Activated CD4-positive, alpha-beta T cell treated with anti-CD3 and anti-CD28 coated beads, Interleukin-2, amount 50 U/mL, for 24 hours (primary cell): ENCODE measurements around the gene UBA1.
A peak's percentile ranks its signal among the peaks of the same experiment; 100 is the strongest.

Experiments used
- DNase-seq, 2 donors: peaks; one replicate each; pipeline ENCODE4 v3.0.0-alpha.2; 2020; ENCODE audit warnings: low read depth in 1 of 2, low spot score in 1 of 2

Gene UBA1

DNA sequence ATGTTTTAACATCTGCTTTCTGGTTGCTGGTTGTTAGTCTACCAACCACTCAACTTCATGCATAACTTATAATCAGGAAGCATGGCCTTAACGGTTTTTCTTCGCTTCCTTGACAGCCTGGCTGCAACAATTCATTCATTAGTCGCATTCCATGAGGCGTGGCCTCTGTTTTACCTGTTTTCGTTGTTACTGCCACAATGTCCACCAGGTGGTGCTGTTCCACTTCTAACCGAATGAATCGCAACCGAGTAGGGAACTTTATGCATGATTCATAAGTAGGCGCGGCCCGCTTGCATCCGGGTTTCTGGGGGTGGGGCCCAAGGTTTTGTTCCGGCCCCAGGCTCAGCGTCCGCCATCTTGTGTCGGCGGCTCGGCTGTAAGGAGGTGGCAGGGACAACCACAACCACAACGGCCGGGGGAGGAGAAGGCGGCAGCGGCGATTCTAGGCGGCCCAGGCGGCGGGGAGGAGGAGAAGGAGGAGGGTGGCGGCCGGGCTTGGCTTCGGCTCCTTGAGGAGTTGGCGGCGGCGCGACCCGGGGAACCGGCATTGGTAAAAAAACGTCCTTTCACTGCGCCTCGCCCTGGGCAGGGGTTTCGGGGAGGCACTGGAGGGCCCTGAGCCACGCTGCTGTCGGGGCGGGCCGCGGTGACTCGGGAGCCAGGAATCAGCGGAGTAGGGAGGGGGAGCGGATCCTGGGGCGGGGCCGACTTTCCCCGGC lies at the start of gene UBA1:
TSS of gene UBA1 (plus strand) at position 355 of the 719 bp plus-strand sequence. CDS start 4,974 bp downstream, outside the sequence.
- DNase-seq, result peak; percentile 71 to 90

DNA sequence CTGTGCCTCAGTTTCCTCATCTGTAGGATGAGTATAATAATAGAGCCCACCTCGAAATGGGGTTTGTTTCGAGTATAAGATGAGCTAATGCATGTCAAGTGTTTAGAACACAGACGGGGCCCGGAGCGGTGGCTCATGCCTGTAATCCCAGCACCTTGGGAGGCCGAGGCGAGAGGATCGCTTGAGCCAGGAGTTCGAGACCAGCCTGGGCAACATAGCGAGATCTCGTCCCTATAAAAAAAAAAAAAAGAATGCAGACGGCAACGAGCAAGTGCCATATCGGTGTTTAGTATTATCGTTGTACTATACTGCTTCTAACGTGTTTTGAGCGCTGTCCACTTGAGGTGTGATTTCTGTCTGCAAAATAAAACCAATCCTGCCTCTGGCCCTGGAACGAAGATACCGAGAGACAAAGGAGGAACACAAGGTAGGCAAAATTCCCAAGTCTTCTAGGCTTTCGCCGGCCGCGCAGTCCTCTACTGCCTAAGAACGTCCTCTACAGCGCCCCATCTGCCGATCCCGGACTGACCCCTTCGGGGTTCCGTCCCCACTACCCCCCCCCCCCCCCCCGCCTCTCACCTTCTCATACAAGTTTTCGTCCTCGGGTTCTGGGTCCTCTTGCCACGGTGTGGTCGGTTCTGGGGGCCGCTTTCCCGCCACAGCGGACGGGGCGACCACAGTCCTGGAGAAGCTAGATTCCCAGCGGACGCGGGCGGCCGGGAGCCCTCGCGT lies 49.6 kb upstream of the UBA1 start:
- DNase-seq, result no peak

DNA sequence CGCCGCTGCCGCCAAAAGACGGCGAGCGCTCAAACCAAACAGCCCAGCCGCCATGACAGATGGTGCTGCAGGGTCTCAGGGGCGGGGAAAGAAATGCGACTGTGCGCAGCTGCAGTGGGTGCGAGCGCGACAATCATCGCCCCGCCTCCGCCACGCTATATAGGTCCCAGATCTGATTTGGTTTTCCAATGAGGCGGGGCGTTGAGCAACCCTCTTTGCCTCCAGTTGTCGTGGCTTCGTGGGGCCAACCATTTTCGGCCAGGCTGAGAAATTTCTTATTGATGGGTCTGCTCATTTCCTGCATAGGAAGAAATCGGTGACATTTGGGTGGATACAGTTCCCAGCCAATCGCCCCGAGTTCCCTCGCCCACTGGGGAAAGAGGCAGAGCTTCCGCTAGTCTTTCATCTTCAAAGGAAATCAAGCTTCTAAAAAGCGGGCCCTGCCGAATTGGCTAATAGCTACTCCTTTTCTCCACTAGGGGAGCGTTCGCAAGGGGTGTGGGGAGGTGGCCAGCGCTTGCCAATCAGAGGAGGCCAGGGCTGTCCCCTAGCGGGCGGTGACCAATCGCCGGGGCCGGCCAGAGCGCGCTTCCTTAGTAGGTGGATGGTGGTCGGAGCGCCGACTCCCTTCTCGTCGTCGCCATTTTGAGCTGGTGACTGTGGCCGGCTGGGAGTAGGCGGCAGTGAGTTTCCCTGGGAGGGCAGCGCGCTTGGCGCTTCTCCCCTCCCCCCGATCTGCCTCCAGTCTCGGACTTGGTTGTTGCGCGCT lies 48.8 kb upstream of the UBA1 start, which contains the start of the genes NDUFB11 and RBM10:
TSS of gene NDUFB11 (minus strand) at position 77 of the 769 bp plus-strand sequence. CDS start at position 54, 23 bp downstream.
TSS of gene RBM10 (plus strand) at position 596 of the 769 bp plus-strand sequence. CDS start 2,261 bp downstream, outside the sequence.
- peak; percentile 60 to 85 for DNase-seq

DNA sequence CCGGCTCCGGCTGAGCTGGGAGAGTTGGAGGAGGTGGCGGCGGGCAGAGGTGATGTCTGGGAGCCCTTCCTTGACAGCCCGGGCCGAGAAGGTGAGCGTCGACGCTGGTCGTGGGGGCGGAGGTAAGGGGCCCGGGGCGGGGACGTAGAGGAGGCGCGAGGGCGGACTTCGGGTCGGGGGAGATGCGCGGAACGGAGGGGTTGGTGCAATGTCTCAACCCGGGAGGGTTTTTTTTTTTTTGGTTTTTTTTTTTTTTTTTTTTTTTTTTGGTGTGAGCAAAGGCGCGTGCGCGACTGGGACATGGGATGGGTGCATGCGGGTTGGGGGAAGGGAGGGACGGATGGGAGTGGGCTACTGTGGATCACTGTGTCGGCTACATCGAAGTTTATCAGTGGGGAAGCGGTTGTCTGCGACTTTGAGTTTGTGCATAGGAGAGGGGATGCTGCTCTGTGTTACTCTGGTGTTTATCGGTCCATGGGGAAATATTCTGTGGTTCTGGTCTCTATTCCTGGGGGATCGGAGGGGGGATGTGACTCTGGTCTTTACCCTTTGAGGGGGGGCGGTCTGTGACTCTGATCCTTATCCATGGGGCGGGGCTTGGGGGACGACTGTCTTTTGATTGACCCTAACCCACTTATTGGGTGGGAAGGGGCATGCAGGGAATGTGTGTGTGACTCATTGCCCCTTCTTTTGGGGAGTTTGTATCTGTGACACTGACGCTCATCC lies 48.1 kb upstream of the UBA1 start:
- DNase-seq, result no peak

DNA sequence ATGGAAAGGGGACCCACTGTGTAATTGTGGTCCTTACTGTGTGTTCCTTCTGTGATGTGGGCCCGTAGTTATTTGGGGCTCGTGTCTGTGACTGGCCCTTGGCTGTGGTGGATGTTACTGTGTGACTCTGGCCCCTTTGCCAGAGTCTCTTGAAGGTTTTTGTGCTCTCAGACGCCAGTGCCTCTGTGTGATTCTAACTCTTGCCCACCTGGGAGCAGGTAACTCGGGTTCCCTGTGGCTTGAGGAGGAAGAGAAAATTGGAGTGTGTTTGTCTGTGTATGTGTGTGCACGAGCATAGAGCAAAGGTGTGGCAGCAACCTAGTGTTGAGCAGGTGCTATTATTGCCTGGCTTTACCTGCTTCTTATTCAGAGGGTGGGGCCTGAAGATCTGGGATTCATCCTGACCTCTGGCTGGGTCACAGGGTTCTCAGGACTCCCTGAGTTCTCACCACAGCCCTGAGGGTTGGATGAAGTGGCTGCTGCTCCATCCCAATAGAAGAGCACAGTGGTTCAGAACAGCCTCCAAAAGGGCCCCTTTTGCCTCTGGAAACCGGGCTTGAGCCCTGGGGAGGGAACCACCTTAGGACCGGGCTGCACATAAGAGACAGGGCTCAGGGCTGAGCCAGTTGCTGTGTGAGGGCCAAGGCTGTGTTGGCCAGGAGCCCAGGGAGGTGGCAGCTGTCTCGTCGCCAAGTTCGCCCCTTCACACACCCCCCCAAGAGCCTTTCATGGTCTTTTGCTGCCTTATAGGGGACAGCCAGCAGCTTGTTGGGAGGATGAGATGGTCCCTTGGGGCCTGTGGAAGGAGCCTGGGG lies 47.3 kb upstream of the UBA1 start:
- no peak for DNase-seq

DNA sequence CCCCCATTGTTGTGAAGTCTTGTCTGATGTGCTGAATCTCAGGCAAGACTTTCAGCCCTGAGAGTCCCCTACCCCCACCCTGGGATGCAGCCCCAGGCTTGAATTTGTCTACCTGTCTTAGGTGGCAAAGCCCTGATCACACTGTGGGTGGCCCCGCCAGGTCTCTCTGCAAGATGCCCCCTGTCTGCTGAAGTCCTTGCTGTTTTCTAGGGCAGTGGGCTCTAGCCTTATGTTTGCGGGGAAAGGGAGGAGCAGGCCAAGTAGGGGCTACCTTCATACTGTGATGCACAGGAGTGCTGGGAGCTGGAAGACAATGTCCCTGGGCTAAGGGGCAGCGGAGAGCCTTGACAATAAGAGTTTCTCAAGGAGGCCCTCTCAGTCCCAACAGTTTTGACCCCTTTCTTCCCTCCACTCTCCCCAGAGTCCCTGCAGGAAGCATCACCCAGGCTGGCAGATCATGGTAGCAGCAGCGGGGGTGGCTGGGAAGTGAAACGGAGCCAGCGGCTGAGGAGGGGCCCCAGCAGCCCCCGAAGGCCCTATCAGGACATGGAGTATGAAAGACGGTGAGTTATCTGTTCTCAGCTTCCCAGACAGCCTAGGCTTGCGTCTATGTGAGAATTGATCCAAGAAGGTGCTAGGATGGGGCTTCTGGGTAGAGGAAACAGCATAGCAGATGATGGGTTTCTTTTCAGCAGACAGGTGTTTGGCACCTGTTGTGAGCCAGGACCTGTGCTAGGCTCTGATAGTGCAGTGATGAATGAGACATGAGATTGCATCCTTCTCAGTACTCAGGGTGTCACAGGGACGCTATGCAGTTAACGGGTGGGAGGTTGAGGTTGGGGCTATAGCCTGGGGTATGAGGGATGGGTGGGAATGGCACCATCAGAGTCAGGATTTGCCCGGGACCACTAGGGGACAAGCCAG lies 46.4 kb upstream of the UBA1 start:
- DNase-seq, result no peak

DNA sequence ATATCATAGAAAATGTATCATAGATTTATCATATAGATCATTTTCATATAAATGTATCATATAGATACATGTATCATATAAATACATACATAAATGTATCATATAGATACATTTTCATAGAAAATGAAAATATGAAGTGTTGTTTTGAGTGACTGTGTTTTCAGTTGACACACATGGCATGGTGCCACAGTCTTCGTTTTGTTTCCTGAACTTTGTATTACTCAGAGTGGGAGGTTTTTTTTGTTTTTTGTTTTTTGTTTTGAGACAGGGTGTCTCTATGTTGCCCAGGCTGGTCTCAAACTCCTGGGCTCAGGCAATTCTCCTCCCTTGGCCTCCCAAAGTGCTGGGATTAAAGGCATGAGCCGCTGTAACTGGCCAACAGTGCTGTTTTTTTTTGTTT lies 44.7 kb upstream of the UBA1 start:
- no peak for DNase-seq

DNA sequence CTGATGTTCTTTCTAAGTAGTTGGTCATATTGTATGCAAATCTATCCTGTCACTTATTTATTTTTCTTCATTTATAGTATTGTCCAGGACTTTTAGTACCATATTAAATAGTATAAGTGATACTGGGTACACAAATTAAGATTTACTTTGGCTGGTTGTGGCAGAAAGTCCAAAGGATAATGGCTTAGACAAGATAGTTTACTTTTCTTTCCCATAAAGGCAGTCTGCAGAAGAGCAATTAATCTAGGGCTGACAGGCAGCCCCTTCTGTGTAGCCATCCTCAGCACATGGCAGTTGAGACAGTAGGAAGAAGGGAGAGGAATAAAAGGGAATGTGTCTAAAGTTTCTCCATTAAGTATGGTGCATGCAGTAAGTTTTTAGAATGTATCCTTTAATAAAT lies 42.2 kb upstream of the UBA1 start:
- DNase-seq, result no peak

DNA sequence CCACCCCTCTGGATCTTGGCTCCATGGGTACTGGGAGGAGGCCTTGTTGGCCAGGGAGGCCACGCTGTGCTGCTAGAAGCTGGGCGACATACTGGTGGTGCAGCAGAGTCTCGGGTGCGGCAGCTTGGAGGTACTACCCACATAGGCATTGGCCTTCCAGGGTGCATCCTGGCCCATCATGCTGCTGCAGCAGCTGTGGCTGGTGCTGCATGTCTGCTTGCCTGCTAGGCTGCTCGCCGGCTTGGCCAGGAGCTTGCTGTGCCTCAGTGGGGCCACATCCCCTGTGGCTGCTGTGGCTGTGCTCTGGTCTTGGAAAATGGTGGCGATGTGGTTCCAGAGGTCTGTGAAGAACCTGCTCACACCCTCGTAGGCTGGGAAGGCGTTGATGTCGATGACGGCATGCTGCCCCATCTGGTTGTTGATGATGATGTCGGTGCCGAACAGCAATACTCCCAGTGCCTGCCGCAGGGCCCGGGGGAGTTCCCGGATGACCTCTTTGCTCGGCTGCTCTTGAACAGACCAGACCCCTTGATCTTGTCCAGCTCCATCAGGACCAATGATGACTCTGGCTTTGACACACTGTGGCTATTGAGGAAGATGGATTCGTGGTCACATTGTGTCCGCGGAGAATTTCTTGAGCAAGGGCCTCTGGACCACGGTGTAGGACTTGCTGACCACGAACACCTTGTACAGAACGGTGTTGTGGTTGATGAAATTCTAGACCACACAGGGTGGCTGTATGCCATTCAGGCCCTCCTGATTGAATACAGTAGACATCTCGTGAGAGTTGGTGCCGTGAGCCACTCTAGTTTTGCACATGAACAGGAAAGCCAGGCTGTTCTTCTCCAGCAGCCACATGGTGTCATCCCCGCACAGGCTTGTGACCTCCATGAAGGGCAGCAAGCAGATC lies 36.8 kb upstream of the UBA1 start:
- no peak for DNase-seq

DNA sequence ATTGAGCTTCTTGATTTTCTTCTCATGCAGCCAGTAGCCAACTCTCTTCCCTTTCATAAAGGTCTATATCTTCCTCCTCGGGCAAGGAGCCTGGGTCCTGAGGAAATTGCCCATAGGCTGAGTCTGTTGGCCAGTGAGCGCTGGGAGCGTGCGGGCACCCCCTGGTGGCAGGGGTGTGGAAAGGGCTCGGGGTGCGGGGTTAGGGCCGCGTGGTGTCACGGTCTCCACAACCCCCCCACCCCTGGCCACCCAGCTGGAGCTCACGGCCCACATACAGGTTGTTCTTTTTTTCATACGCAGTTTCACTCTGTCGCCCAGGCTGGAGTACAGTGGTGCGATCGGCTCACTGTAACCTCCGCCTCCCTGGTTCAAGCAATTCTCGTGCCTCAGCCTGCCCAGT lies 35.5 kb upstream of the UBA1 start:
- no peak for DNase-seq

DNA sequence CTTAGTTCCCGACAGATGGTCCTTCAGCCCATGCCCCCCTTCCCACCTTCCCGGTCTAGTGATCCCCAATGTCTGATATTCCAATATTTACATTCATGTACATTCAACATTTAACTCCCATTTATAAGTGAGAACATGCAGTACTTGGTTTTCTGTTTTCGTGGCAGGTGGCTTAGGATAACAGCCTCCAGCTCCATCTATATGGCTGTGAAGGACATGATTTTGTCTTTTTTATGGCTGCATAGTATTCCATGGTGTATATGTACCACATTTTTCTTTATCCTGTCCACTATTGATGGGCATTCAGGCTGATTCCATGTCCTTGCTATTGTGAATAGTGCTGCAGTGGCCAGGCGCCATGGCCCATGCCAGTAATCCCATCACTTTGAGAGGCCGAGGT lies 34.8 kb upstream of the UBA1 start:
- no peak for DNase-seq

DNA sequence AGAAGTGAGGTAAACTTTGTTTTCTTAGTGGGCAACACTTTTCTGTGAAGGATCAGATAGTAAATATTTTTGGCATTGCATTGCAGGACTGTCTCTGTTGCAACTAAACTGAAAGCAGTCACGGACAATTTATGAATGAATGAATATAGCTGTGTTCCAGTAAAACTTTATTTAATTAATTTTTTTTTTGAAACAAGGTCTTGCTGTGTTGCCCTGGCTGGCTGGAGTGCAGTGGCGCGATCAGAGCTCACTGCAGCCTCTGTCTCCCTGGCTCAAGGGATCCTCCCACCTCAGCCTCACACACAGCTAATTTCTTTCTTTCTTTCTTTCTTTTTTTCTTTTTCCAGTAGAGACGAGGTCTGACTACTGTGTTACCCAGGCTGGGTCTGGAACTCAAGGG lies 32.8 kb upstream of the UBA1 start:
- no peak for DNase-seq

DNA sequence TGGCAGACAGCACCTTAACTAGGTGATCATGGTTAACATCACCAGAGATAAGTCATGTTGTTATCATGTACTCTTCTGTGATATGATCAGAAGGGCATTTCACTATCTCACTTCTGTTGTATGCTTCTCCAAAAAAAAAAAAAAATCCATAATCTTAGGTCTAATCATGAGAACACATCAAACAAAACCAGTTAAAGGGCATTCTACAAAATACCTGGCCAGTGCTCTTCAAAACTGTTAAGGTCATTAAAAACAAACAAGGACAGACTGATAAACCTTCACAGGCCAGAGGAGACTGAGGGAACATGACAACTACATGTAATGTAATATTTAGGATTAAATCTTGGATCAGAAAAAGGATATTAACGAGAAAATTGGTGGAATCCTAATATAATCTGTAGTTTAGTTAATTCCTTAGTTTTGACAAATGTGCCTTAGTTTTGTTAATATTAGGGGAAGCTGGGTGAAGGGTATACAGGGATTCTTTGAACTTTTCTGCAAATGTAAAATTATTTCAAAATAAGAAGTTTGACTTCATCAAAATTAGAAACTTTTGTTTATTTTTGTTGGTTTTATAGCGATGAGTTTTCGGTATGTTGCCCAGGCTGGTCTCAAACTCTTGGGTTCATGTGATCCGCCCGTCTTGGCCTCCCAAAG lies 30.6 kb upstream of the UBA1 start:
- DNase-seq, result no peak

DNA sequence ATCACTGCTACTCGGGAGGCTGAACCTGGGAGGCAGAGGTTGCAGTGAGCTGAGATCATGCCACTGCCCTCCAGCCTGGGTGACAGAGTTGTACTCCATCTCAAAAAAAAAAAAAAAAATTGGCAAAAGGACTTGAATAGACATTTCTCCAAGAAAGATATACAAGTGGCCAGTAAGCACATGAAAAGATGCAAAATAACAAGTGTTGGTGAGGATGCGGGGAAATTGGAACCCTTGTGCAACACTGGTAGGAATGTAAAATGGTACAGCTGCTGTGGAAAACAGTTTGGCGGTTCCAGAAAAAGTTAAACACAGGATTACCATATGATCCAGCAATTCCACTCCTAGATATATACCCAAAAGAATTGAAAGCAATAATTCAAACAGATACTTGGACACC lies 29.2 kb upstream of the UBA1 start:
- no peak for DNase-seq

DNA sequence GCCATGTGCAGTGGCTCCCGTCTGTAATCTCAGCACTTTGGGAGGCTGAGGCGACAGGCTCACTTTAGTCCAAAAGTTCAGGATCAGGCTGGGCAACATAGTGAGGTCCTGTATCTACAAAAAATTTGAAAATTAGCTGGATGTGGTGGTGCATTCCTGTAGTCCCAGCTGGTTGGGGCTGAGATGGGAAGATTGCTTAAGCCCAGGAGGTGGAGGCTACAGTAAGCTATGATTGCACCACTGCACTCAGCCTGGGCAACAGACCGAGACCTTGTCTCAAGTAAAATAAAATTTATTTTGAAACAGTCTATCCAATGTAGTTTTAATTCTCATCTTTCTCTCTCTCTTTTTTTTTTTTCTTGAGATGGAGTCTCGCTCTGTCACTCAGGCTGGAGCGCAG lies 27.5 kb upstream of the UBA1 start:
- no peak for DNase-seq

DNA sequence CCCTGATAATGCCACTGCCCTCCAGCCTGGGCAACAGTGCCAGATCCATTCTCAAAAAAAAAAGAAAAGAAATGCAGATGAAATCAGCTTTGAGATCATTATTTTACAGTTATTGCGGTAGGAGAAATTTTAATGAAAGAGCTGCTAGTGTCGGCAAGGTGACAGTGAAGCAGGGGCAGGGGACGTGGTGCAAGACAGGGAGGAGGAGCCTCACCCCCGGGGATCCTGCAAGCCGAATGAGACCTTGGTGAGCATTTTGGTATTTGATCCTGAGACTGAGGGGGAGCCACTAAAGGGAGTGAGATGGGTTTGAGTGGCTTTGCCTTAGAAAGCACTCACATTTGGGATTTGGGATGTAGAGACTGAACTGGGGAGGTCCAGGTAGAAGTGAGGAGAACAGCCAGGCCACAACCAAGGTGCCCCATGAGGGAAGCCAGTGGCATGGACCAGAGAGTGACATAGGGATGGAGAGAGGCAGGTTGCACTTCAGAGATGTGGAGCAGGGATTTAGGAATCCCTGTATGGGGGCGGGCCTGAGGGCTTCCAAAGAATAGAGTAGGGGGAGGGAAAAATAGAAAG lies 25.0 kb upstream of the UBA1 start:
- no peak for DNase-seq

DNA sequence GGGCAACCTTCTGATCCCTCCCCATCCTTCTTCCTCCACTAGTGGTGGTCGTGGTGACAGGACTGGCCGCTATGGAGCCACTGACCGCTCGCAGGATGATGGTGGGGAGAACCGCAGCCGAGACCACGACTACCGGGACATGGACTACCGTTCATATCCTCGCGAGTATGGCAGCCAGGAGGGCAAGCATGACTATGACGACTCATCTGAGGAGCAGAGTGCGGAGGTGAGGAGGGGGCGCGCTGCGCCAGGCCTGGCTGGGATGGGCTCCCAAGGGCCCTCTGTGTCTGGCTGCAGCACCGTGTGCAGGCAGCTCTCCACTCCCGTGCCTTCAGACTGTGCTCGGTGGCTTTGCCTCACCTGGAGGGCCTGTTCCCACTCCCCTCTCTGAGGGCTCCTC lies 24.4 kb upstream of the UBA1 start:
- DNase-seq, result no peak
